BJ (cell line): ENCODE results near the gene KRT23. TPM values are rescaled to one million over a fixed set of nuclear protein-coding genes. Genes with fewer than 3 reads are reported as not detected.

Experiments used
- CTCF ChIA-PET: fragments of 350-600 bp; formaldehyde crosslinking; extraction: SDS; loops from one replicate; lab custom pipeline; 2021; ENCODE audit warnings: antibody characterized with exemption, inconsistent platforms; lab: Yijun Ruan, JAX
- POLR2A ChIA-PET: fragments of 300-600 bp; sonication (Branson Sonifier 250); formaldehyde crosslinking; extraction: SDS; loops from one replicate; lab custom pipeline; 2021; ENCODE audit warnings: antibody characterized with exemption; lab: Charles Lee
- DNase-seq: peaks from one replicate; pipeline ENCODE4 v3.0.0-alpha.2; 2011; ENCODE audit warnings: low read depth
- H3K27me3 ChIP-seq: 2 replicates; pipeline ENCODE4 v1.6.0; 2011; ENCODE audit warnings: low read length; ENCODE audit not compliant: control insufficient read depth, insufficient read depth
- H3K36me3 ChIP-seq: 2 replicates; pipeline ENCODE4 v1.5.1; 2011; ENCODE audit warnings: low read length; ENCODE audit not compliant: control insufficient read depth, insufficient read depth
- H3K4me3 ChIP-seq: 2 replicates; pipeline ENCODE4 v1.5.1; 2011; ENCODE audit warnings: low read depth, mild to moderate bottlenecking, control low read depth, low read length
- polyA plus RNA-seq: library from polyadenylated mRNA; depleted of rRNA; stranded (reverse); fragments of >200 nt; gene quantifications from 2 replicates; pipeline ENCODE4 v1.2.3, GENCODE V29; 2011
- TF ChIP-seq, protein P1 (sequence below): IDR thresholded peaks from 2 replicates; pipeline ENCODE4 v1.5.1; 2011; ENCODE audit warnings: low read depth, mild to moderate bottlenecking, control low read depth, inconsistent platforms, low read length, moderate library complexity; ENCODE audit not compliant: insufficient read depth

KRT23 gene
- polyA plus RNA-seq, 1 experiment, result 0.11 TPM

DNA sequence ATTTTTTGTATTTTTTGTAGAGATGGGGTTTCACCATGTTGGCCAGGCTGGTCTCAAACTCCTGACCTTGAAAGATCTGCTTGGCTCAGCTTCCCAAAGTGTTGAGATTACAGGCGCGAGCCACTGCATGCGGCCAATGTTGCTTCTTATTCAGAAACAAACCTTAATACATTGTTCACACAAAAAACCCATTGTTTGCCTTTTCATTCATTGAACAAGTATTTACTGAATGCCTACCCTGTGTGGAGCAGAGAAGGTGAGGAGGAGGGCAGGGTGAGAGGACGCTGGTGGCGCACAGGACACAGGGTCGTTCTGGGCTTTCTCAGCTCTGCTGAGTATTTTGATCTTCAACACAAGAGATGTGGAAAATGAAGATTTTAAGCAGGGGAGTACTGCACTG, 8.0 kb upstream of the KRT23 start:
- DNase-seq, result no peak
- ChIA-PET CTCF (no interaction called here), POLR2A (no interaction called here)
- Histone ChIP-seq H3K36me3 (no peaks in the 10 kb centered on the region), H3K4me3 (no peak overlapping the region), H3K27me3 (no peaks in the 10 kb centered on the region)
- TF ChIP-seq, protein P1, sequence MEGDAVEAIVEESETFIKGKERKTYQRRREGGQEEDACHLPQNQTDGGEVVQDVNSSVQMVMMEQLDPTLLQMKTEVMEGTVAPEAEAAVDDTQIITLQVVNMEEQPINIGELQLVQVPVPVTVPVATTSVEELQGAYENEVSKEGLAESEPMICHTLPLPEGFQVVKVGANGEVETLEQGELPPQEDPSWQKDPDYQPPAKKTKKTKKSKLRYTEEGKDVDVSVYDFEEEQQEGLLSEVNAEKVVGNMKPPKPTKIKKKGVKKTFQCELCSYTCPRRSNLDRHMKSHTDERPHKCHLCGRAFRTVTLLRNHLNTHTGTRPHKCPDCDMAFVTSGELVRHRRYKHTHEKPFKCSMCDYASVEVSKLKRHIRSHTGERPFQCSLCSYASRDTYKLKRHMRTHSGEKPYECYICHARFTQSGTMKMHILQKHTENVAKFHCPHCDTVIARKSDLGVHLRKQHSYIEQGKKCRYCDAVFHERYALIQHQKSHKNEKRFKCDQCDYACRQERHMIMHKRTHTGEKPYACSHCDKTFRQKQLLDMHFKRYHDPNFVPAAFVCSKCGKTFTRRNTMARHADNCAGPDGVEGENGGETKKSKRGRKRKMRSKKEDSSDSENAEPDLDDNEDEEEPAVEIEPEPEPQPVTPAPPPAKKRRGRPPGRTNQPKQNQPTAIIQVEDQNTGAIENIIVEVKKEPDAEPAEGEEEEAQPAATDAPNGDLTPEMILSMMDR, result no peak

GRCh38 chr17:40944531-40944930, 7.1 kb upstream of the KRT23 start:
- Histone ChIP-seq H3K27me3 (no peaks in the 10 kb centered on the region), H3K4me3 (no peak overlapping the region), H3K36me3 (no peaks in the 10 kb centered on the region)
- CTCF ChIA-PET, result interaction anchor here (1.1 kb wide), 1 partner anchor 11 kb away, joined by 3 read pairs; no protein-coding TSS in a partner anchor
- TF ChIP-seq, protein P1, result no peak
- no peak for DNase-seq
- POLR2A ChIA-PET, result no interaction called here

DNA sequence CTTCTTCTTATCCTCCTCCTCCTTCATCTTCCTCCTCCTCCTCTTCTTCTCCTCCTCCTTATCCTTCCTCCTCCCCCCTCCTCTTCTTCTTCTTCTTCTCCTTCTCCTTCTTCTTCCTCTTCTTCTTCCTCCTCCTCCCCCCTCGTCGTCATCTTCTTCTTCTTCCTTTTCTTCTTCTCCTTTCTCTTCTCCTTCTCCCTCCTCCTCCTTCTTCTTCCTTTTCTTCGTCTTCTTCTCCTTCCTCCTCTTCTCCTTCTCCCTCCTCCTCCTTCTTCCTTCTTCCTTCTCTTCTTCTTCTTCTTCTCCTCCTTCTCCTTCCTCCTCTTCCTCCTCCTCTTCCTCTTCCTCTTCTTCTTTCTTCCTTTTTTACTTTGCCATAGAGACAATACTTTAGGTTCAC, 5.1 kb upstream of the KRT23 start:
- Histone ChIP-seq H3K4me3 (no peak overlapping the region), H3K36me3 (no peaks in the 10 kb centered on the region), H3K27me3 (no peaks in the 10 kb centered on the region)
- TF ChIP-seq, protein P1, result no peak
- ChIA-PET POLR2A (no interaction called here), CTCF (no interaction called here)
- DNase-seq, result no peak

DNA sequence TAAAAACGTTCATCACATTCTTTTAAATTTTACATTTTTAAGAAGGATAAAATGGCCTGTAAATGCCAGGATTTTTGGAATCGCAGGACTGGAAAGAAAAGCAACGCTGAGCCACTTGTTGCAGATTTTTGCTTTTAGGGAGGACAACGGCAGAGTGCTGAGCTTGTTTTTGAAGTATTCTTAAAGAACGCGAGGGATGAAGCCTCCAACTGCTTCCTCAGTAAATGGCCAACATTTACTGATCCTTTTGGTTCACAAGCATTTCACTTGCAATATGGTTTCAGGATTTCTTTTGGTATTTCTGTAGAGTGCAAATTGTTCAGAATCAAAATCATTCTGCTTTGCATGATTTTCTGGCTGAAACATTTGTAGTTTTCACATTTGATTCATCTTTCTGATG, 2.8 kb upstream of the KRT23 start:
- no peak overlapping the region for H3K4me3 ChIP-seq

GRCh38 chr17:40938981-40939380, 1.5 kb upstream of the KRT23 start:
- CTCF ChIA-PET, result interaction anchor here (1.6 kb wide), 1 partner anchor 610 kb away, joined by 3 read pairs; no protein-coding TSS in a partner anchor
- POLR2A ChIA-PET, result no interaction called here
- no peak overlapping the region for H3K4me3 ChIP-seq
- TF ChIP-seq, protein P1, result no peak
- H3K36me3 ChIP-seq, result no peaks in the 10 kb centered on the region
- no peak for DNase-seq
- H3K27me3 ChIP-seq, result no peaks in the 10 kb centered on the region

More for the DNA sequence above, 2.8 kb upstream of the KRT23 start:
- ChIA-PET CTCF (interaction anchor here (0.6 kb wide), 1 partner anchor 8 kb away, joined by 3 read pairs; no protein-coding TSS in a partner anchor), POLR2A (no interaction called here)
- H3K36me3 ChIP-seq, result no peaks in the 10 kb centered on the region
- TF ChIP-seq, protein P1, result no peak
- no peaks in the 10 kb centered on the region for H3K27me3 ChIP-seq
- DNase-seq, result no peak
